HG03025 (cell line): ENCODE measurements around the gene VEZF1.
A peak's percentile ranks its signal among the peaks of the same experiment; 100 is the strongest.

Experiments
- ATAC-seq: cut with Tn5 transposase; IDR thresholded peaks from one replicate; pipeline ENCODE4 v1.9.1; 2021; ENCODE audit warnings: mild to moderate bottlenecking, moderate library complexity; ENCODE audit not compliant: unreplicated experiment, low FRiP score

The VEZF1 gene

DNA sequence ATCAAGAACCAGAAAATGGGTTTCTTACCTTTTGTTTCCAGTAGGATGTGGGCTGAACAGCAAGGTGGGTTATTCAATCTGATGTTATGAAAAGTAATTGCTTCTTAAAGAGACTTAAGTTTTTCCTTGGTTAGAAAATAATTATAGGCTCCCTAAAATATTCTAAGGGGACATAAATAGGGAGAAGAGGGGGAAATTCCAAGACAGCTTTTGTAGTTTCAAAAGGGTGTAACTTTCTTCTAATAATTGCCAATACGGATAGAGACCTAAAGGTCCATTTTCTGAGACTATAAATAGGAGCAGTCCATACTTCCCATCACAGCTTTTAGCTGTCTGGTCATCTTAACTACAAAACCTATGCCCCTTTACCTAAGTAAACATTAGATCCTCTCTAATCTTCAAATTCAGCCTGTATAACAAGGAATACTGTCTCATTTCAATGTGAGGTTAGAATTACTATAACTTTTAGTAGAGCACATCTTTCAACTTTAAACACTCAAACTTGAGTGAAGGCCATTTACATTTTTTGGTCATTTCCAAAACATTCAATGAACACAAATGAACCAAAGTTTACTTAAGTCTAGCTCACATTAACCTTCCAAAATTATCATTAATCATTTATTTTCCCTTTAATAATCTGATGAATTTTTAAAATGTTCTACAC, 13.5 kb upstream of the VEZF1 start:
- no peak for ATAC-seq

DNA sequence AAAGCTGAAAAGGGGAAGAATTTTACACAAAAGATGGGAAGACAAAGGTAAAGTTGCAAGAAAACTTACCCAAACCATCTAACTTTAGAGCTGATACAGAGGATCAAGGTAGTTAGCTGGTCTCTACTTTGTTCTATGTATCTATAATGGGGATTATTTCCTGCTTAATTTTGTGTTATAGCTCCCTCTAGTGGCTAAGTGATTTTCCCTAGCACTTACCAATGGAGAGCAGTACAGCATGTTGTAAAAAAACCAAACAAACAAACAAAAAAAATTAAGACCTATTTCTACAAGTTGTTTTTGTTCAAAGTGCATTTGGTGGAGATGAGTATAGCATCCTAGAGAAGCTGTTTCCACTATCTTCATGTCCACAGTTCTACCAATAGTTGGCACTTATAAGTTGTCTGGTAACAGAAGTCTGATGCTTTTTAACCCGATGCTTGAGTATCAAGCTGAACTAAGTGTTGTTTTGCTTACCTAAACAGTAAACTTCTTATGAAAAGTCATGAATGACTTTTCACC, 11.5 kb upstream of the VEZF1 start:
- no peak for ATAC-seq

DNA sequence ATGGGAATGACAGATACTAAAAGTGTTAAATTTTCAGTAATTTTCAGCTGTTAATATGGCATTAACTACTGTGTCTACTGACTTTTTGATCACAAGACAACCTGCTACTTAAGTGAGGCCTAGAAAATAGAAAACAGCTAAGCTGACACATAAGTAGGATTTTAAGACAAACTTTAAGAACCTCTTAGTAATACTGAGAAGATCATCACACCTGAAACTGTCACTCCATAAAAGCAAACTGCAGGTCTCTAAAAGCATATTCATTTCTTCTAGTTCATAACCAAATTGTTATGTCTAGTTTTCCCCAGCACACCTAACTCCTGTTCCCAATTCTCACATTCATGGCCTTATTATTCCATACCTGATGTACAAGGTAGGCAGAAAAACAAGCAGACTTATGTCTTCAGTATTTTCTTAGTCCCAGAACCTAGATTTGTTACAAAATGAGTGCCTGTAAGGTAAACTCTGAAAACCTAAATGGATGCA, 11.0 kb upstream of the VEZF1 start:
- ATAC-seq: no peak

DNA sequence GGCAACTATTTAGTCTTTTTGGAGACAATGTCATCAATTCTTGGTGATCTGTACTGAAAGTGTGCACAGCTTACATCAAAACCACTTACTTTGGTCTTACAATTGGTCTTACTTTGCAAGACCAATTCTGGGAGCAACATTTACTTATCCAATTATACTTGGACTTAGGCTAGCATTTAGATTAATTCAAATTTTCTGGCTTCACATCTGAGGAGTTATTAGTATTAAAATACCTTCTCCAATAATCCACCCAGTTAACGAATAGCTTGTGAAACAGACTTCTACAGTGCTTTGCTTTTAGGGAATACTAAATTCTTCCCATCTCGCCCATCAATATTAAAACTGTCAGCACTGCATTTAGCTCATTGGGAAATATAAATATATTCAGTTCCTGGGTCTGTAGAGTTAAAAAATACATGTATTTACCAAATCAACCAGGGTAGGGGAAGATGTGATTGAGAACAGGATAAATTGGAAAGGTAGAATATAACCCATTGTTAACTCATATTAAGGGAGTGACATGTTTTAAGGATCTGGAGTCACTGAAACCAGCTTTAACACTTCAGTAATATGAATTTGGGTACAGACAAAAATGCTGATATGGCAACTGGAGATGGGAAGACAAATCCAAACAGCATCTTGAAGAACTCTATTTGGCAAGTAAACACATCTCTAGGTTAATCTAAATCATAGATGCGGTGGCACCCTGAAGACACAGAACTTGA, 9.2 kb upstream of the VEZF1 start:
- no peak for ATAC-seq

DNA sequence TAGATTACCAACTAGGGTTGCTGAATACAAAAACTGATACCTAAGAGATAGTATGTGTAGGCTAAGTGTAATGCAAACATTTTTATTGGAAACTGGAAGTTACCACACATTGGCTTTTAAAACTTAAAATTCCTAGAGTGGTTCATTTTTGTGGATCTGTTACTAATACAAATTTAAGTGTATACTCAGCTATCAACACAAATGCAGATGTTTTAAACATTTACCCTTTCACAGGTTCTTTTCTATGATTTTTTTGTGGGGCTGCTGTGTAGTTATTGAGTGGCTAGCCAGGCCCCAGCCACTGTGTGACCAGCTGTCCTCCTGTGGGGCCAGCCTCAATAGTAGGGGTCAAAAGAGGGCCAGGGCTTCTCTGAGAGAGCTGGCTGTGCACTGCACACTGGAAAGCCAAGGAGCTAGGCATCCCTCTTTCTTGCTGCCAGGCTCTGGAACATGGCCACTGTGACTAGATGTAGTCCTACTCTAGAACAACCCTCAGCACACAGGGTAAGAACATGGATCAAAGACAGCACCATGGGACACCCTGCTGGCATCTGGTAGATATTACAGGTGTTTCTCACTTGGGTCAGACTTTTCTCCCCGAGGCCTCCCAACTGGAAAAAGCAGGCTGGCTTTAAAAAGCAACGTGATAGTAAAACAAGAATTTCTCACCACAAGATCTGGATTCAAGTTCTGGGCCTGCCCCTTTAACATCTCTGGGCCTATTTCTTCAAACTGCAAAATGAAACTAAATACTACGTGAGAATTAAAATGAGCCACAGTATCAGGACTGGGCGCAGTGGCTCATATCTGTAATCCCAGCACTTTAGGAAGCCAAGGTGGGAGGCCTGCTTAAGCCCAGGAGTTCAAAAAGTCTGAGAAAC, 7.3 kb upstream of the VEZF1 start:
- ATAC-seq: no peak

DNA sequence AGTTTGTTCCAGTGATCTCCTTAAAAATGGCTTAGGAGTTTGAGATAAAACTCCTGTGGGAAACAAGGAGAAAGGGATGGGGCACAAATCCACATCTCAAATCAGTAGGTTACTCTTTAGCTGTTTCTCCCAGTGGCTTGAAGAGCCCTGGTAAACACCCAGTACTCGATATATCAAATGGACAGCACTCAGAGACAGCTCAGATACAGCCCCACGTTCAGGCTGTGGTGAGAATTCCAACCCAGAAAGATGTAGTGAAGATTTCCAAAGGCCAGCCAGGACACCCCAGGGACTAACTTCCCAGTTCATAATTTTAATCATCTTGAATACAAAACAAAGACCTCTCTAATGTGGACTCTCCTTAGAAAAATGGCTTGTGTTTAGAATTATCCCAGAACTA, 6.4 kb upstream of the VEZF1 start:
- no peak for ATAC-seq

DNA sequence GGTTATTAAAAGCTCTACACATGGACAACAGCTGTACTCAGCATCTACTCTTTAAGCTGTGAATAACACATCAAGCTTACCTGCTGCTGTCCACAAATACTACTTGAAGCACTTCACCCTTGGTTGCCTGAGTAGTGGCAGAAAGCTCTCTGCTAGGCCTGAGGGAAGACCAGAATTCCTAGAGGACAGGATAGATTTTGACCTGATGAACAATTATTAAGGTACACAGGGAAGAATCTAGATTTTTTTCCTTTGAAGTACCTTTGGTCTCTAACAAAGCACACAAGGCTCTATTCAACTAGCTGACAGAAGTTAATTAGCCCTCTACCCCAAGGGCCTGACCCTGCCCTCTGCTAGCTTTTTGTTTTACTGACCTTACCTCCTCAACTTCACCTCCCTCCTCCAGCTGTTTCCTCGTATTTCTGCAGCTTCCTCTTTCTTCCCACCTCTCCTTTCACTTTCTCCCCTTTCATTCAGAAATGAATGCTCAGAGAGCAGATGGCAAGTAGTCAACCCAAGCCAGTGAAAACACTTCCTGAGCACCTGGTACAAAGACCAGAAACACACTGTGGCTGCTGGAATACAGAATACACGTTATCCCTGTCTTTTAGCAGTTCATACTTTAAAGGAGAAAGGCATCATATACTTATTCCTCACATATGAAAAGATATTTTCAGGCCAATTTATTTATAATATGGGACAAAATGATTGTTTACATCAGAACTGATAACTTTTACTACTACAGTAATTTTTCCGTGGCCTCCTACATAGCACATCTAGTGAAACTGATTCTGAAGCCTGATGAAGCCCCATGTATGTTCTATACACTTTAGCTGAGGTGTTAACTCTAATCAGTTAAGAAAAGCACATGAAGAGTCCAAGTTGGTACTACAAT, 5.7 kb upstream of the VEZF1 start:
- ATAC-seq: no peak

DNA sequence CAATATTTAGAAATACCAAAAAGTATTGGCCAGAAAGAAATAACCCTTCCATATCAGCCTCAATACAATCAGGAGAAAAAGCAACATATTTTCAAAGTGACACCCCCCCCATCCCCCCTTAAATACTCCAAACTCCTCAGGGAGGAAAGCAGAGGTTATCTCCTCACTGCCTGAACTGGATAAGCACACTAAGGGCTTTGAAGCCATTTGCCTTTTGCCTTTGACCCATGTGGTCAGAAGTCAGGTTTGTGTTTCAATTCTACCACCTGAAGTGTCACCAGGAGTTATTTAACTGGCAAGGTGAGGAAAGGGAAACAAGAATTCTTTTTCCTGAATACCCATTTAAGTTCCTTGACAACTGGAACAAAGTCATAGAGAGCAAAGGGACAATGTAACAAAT, 3.5 kb upstream of the VEZF1 start:
- ATAC-seq: no peak

DNA sequence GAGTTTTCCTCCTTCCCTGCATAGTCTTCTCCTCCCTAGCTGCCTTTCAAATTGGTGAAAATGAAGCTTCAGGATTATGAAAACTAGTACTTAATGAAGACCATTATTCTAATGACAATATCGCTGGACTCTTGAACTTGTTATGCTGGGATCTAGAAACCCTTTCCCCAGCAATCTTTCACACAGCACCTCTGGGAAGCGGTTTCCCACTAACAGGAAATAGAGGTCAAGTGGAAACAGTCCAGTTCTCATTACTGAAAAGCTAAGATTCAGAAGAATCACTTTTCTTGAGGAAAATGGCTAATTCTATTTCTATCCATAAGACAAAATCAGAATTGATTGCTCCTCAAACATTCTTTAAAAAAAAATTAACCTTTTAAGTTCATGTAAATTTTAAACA, 2.0 kb upstream of the VEZF1 start:
- no peak for ATAC-seq

DNA sequence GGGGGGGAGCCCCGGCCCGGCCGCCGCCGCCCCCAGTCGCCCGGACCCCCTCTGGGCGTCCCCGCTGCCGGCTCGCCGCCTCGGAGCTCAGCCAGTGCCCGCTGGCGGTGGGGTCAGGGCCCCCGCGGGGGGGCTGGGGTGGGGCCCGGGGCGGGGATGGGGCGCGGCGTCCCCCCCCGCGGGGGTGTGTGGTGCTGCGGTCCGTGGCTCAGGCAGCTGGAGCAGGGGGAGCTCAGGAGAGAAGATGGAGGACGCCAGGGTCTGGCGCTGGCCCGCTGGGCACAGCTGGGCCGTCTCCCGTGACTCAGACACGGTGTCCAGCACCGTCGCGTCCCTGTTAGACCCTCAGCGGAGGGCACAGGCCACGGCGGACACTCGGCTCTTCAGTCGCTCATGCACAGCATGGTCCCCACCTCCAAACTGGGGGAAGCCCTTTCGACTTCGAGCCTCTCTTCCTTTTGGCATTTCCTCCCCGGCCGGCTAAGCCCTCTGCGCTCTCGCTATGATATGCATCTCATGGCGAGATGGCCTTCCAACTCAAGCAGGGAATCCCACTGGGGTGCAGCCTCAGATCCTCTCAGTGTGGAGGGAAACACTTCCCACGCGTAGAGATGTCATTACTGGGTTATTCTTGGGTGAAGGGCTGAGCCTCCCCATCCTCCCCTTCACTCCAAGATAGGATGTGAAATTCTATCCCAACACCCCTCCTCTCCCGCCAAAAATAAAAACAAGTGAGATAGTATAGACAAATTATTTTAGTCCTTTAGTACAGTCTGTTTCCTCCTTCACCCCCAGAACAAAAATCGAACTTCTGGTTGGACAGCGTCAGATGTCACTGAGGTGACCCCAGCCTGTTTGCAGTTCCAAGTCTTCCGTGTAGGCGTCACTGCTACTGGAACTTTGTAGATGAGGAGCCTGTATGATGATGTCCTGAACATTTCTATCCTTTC, 522 bp upstream of the VEZF1 start:
- ATAC-seq: peak; percentile 69

DNA sequence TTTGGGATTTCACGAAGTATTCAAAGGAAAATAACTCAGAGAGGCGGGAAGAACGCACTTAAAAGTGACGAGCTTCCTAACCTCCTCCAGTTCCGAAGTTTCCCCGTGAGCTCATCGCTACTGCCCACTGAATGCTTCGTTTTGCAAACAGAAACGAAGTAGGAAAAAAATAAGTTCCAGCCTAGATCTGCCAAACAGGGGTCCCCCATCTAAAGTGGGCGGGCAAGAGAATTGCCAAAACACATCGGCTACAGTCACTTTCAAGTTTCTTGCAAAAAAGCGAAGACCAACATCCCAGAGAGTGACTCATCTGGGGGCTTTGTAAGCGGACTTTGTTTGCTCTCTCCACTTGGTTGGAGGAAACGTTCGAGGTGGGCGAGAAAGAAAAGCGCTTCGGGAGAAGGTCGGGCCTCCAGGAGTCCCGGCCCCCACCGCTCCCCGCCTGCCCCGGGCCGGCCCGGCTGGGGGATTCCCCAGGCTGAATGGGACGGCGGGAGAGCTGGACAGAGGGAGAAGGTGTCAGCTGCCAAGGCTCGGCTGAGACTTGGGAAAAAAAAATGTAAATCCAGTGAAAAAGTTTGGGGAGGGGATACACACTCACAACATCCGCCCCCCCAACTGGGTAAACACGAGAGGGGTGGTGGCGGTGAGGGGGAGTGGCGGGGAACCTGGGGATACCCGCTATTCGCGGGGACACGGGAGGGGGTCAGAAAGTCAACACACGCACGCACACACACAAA, 1.0 kb downstream of the VEZF1 start:
- peak; percentile 7 for ATAC-seq

DNA sequence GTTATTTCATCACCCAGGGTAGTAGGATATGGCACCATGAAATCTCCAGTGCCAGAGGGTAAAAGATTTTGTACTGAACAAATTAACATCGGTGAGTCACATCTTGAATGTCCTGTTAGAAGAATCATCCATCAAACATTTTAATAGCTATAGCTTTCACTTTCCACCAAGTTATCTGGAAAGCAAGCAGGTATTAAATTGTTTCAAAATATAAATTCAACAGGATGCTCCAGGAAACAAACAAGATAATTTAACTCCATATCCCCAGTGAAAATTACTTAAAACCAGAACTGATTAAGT, 2.4 kb downstream of the VEZF1 start:
- ATAC-seq: no peak

DNA sequence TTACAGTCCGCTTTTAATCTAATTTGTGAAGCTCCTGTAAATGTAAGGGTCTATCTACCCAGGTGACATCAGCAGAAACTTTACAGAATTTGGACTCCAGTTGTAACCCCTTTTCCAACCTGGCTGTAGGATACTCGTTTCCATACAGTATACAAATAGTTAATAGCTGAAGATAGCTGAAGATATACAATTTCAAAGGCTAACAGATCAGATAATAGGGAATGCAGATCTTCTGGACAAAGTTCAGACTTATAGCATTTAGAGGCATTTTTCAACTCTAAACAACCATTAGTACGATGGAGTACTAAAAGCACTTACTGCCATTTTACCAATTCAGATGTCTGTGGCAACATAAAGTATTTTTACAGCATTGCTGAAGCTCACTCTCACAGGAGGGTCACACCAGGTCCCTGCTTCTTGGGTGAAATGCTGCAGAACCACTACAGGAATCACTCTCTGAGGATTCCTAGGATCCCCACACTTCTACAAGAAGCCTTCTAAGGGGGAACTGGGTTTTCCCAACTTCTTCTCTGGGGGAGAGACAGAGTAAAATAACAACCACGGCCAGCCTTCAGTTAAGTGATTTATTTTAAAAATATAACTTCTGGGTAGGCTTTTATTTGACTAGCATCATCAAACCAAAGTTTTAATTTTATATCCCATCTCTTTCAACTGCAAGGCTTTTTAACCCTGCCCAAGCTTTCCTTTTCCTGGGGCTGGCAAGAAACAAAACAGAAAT, 2.9 kb downstream of the VEZF1 start:
- ATAC-seq: no peak

DNA sequence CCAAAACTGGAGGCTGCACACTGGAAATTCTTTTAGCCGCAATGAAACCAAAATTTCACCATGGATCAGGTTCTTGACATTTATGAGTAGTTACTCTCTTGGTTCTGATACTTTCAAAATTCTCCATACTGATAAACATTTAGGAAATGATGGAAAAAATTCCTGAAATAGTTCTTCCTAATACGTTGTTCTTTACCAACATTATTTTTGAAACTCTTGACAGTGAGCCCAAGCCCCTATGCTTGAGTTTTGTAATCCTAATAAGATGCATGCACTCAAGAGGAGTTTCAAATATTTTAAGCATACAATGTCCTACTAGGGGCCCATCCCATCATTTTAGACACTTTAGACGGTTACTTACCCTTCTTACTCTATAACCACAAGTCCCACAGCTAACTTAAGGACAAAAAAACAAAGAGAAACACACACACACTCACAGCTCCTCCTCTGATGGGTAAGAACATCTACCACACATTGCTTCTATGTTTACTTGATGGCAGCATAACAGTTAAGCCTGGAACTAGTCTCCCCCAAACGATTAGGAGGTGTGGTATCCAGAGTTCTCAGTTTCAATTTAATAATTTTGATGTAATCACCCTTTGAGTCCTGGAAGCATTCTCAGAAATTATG, 3.7 kb downstream of the VEZF1 start:
- no peak for ATAC-seq

DNA sequence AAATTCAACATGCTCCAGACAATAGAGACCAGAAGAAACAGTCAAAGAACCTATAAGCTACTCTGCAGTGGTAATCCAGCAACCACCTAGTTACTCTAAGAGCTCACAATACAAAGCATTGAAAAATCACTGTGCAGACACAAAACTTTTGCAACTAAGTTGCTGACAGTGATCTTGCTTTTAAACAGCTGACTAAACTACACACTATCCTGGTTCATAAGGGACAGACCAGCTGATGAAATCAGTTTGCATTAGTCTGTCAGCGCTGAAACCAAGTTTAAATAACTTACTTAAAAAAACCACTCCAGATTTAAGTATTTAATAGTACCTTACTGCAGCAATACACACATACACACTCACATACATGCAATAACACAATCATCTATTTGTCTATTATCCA, 4.6 kb downstream of the VEZF1 start:
- ATAC-seq: no peak

DNA sequence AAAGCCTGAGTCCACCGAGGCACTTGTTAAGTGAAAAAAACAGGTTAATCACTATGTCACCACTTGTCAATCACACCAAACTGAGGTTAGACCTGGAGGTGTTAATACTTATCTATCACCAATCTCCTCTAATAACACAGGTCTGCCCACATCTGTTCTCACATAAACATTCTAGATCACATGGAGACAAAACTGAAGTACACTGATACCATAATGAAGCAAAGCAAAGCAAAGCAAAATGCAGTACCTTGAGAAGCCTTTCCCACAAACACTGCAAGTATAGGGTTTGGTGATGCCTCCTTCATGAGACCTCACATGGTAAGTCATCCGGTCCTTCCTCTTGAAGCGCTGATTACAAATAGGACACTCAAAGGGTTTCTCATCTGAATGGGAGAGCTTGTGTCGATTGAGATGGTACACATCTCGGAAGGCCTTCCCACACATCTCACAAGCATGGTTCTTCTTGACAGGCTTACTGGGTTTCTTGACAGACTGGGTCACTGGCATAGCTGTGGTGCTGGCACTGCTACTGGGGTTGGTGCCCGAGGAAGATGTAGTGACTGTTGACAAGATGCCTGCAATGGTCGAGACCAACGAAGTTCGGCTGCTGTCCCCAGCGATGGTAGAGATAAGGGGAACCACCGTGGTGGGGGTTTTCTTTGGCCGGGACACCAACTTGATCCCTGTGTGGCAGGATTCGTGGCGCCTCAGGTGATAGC, 5.4 kb downstream of the VEZF1 start:
- ATAC-seq: no peak

DNA sequence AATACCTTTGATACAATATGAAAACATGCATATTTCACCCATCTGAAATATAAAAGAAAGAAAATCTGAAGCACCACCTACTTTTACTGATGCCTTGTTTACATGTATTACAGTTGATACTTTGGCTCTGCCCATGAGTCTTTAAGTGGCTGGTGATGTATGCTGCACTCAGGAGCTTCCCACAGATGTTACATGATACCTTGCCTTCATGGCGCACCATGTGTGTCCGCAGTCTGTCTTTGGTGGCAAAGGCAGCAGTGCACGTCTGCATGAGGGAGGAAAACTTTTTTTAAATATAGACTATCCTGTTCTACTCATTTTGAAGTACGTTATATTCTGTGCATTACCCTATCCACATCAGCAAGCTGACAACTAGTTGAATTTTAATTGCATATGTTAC, 7.5 kb downstream of the VEZF1 start:
- ATAC-seq: no peak
